H9 (cell line): Measurements from ENCODE around the gene OR51F1. TPM values are rescaled to one million over a fixed set of nuclear protein-coding genes. Genes with fewer than 3 reads are reported as not detected.

Experiments
- DNase-seq: peaks from one replicate; pipeline ENCODE4 v3.0.0-alpha.2; 2017
- H2AFZ ChIP-seq: one replicate; pipeline ENCODE4 v1.6.1; 2013; ENCODE audit warnings: mild to moderate bottlenecking, low read length, control low read depth, moderate library complexity
- H2AK5ac ChIP-seq: 2 replicates; pipeline ENCODE4 v1.6.1; 2013; ENCODE audit warnings: low read length, control low read depth, mixed read lengths; ENCODE audit not compliant: insufficient read length
- H2BK120ac ChIP-seq: one replicate; pipeline ENCODE4 v1.6.1; 2013; ENCODE audit warnings: low read depth, mild to moderate bottlenecking, low read length, control low read depth, inconsistent platforms; ENCODE audit not compliant: poor library complexity, severe bottlenecking
- H2BK12ac ChIP-seq: 2 replicates; pipeline ENCODE4 v1.6.1; 2013; ENCODE audit warnings: low read length, control low read depth, mixed read lengths, low read depth; ENCODE audit not compliant: insufficient read length
- H2BK15ac ChIP-seq: 2 replicates; pipeline ENCODE4 v1.6.1; 2013; ENCODE audit warnings: low read depth, low read length, control low read depth
- H2BK20ac ChIP-seq: one replicate; pipeline ENCODE4 v1.6.1; 2013; ENCODE audit warnings: low read depth, mild to moderate bottlenecking, low read length, control low read depth, inconsistent platforms; ENCODE audit not compliant: poor library complexity, severe bottlenecking
- H2BK5ac ChIP-seq: 2 replicates; pipeline ENCODE4 v1.6.1; 2013; ENCODE audit warnings: low read length, control low read depth, mixed read lengths; ENCODE audit not compliant: insufficient read length
- H3K14ac ChIP-seq: 2 replicates; pipeline ENCODE4 v1.6.1; 2013; ENCODE audit warnings: low read length, control low read depth; ENCODE audit not compliant: insufficient read depth
- H3K18ac ChIP-seq: 2 replicates; pipeline ENCODE4 v1.6.1; 2013; ENCODE audit warnings: low read depth, mild to moderate bottlenecking, mixed read lengths, low read length, control low read depth; ENCODE audit not compliant: insufficient read length
- H3K23ac ChIP-seq: 2 replicates; pipeline ENCODE4 v1.6.1; 2013; ENCODE audit warnings: low read length, control low read depth, mixed read lengths, low read depth; ENCODE audit not compliant: insufficient read length
- H3K23me2 ChIP-seq: 2 replicates; pipeline ENCODE4 v1.6.1; 2013; ENCODE audit warnings: low read depth, mild to moderate bottlenecking, mixed read lengths, low read length, control low read depth; ENCODE audit not compliant: insufficient read length, poor library complexity, severe bottlenecking
- H3K27ac ChIP-seq: 2 replicates; pipeline ENCODE4 v1.5.1; 2013; ENCODE audit warnings: low read length, control low read depth, mixed read lengths, low read depth; ENCODE audit not compliant: insufficient read length
- H3K27me3 ChIP-seq: 2 replicates; pipeline ENCODE4 v1.6.1; 2013; ENCODE audit warnings: low read length, control low read depth, inconsistent platforms; ENCODE audit not compliant: insufficient read depth
- H3K4ac ChIP-seq: 2 replicates; pipeline ENCODE4 v1.6.1; 2013; ENCODE audit warnings: low read depth, mild to moderate bottlenecking, control low read depth, inconsistent platforms, low read length, moderate library complexity
- H3K4me1 ChIP-seq: 2 replicates; pipeline ENCODE4 v1.6.1; 2013; ENCODE audit warnings: low read length, control low read depth, inconsistent platforms; ENCODE audit not compliant: insufficient read depth
- H3K4me2 ChIP-seq: 2 replicates; pipeline ENCODE4 v1.6.1; 2013; ENCODE audit warnings: low read length, control low read depth, mixed read lengths; ENCODE audit not compliant: insufficient read length, insufficient read depth
- H3K56ac ChIP-seq: 2 replicates; pipeline ENCODE4 v1.6.1; 2013; ENCODE audit warnings: low read depth, mild to moderate bottlenecking, mixed read lengths, low read length, control low read depth; ENCODE audit not compliant: insufficient read length
- H3K79me1 ChIP-seq: 2 replicates; pipeline ENCODE4 v1.6.1; 2013; ENCODE audit warnings: low read depth, mild to moderate bottlenecking, moderate library complexity, low read length, control low read depth, inconsistent platforms; ENCODE audit not compliant: insufficient read depth, poor library complexity, severe bottlenecking
- H3K79me2 ChIP-seq: 2 replicates; pipeline ENCODE4 v1.6.1; 2013; ENCODE audit warnings: low read length, control low read depth, inconsistent platforms; ENCODE audit not compliant: insufficient read depth
- H3K9ac ChIP-seq: 2 replicates; pipeline ENCODE4 v1.6.1; 2013; ENCODE audit warnings: low read length, control low read depth, mixed read lengths; ENCODE audit not compliant: insufficient read length; ENCODE audit errors: extremely low read depth
- H3K9me3 ChIP-seq: one replicate; pipeline ENCODE4 v1.6.1; 2013; ENCODE audit warnings: low read depth, low read length, inconsistent platforms; ENCODE audit not compliant: control insufficient read depth
- H3T11ph ChIP-seq: one replicate; pipeline ENCODE4 v1.6.1; 2013; ENCODE audit warnings: mild to moderate bottlenecking, low read length, control low read depth, inconsistent platforms
- H4K20me1 ChIP-seq: one replicate; pipeline ENCODE4 v1.6.1; 2013; ENCODE audit not compliant: control insufficient read depth, insufficient read length, insufficient read depth
- H4K5ac ChIP-seq: 2 replicates; pipeline ENCODE4 v1.6.1; 2013; ENCODE audit warnings: low read depth, mild to moderate bottlenecking, mixed read lengths, low read length, control low read depth; ENCODE audit not compliant: insufficient read length
- H4K8ac ChIP-seq: replicated peaks from 2 replicates; pipeline ENCODE4 v1.6.1; 2013; ENCODE audit warnings: low read length, control low read depth, mixed read lengths, low read depth; ENCODE audit not compliant: insufficient read length
- H4K91ac ChIP-seq: 2 replicates; pipeline ENCODE4 v1.6.1; 2013; ENCODE audit warnings: low read depth, mild to moderate bottlenecking, moderate library complexity, mixed read lengths, low read length, control low read depth; ENCODE audit not compliant: insufficient read length
- H3K27ac Mint-ChIP-seq, 3 experiments: 2 replicates in 2 of 3; 3 replicates in 1 of 3; pipeline ENCODE4 v1.8.0; 2020 to 2021; ENCODE audit warnings: mixed read lengths in 3 of 3, mild to moderate bottlenecking in 1 of 3, moderate library complexity in 1 of 3
- H3K27me3 Mint-ChIP-seq: 2 replicates; pipeline ENCODE4 v1.8.0; 2021; ENCODE audit warnings: low read depth, mild to moderate bottlenecking, moderate library complexity, mixed read lengths
- H3K36me3 Mint-ChIP-seq, 3 experiments: 2 replicates in 2 of 3; 3 replicates in 1 of 3; pipeline ENCODE4 v1.8.0; 2020 to 2021; ENCODE audit warnings: low read depth in 3 of 3, mixed read lengths in 3 of 3; ENCODE audit not compliant: insufficient read depth in 1 of 3
- H3K4me1 Mint-ChIP-seq, 2 experiments: 2 replicates each; pipeline ENCODE4 v1.8.0; 2020; ENCODE audit warnings: mixed read lengths in 2 of 2
- H3K4me3 Mint-ChIP-seq, 2 experiments: 2 replicates in 1 of 2; 3 replicates in 1 of 2; pipeline ENCODE4 v1.8.0; 2020 to 2021; ENCODE audit warnings: mild to moderate bottlenecking in 2 of 2, mixed read lengths in 2 of 2, moderate library complexity in 1 of 2
- H3K9me3 Mint-ChIP-seq, 2 experiments: 2 replicates in 1 of 2; 3 replicates in 1 of 2; pipeline ENCODE4 v1.8.0; 2020; ENCODE audit warnings: mild to moderate bottlenecking in 2 of 2, mixed read lengths in 2 of 2, moderate library complexity in 1 of 2
- WGBS: extraction: QIAGEN DNeasy Blood & Tissue Kit; methylation state at CpG from one replicate; pipeline ENCODE4 v1.1.7; 2013; ENCODE audit warnings: missing lambda C conversion rate, low lambda C conversion rate, mixed read lengths; ENCODE audit not compliant: insufficient read length; ENCODE audit errors: extremely low coverage; 5-methylcytosine and 5-hydroxymethylcytosine counted together
- total RNA-seq: library from RNA; stranded (reverse); gene quantifications from 2 replicates; pipeline ENCODE4 v1.2.1, GENCODE V29; 2021
- TF ChIP-seq, protein P1 (sequence below): fragments of 200-600 bp; sonication (generic); conservative IDR thresholded peaks from 3 replicates; pipeline ENCODE4 v1.8.0; 2021; ENCODE audit warnings: antibody characterized with exemption, mild to moderate bottlenecking

The OR51F1 gene
- total RNA-seq, 1 experiment from 2014 or later, result not detected

DNA sequence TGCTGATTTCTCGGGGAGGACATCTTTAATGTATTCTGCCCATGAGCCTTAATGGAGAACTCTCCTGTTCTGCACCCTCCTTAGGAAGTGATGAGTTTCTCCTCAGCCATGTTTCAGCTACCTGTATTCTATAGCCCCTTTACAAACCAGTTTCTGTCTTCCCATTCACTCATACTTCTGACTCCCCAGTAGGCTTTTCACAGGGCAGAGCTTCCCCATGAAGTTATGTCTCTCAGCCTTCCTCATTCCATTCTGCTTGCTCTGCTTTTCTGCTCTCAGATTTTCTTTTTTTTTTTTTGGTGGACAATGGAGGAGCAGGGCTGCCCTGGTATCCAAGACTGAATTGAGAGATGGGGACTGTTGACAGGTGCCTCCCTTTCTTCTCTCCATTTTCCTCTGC, 38.7 kb upstream of the OR51F1 start:
- no peaks in the 10 kb centered on the region for H3K23me2 ChIP-seq
- H2AK5ac ChIP-seq, result no peak overlapping the region
- H3K4me3 Mint-ChIP-seq, result no peak overlapping the region
- no peak overlapping the region for H2BK20ac ChIP-seq
- no CpG with 5 or more reads among the region's 1 CpG for WGBS
- no peak for DNase-seq
- H3K4me1 ChIP-seq, result no peaks in the 10 kb centered on the region
- H3K79me1 ChIP-seq, result no peaks in the 10 kb centered on the region
- no peak overlapping the region for H3K56ac ChIP-seq
- no peak overlapping the region for H2BK12ac ChIP-seq
- H4K20me1 ChIP-seq, result no peaks in the 10 kb centered on the region
- H3K4ac ChIP-seq, result no peak overlapping the region
- H3T11ph ChIP-seq, result no peak overlapping the region
- no peak overlapping the region for H3K14ac ChIP-seq
- no peak overlapping the region for H4K8ac ChIP-seq
- no peaks in the 10 kb centered on the region for H3K27me3 Mint-ChIP-seq
- no peak overlapping the region for H3K27ac Mint-ChIP-seq
- no peak overlapping the region for H3K23ac ChIP-seq
- H3K9me3 ChIP-seq, result no peaks in the 10 kb centered on the region
- H2BK120ac ChIP-seq, result no peak overlapping the region
- H3K18ac ChIP-seq, result no peak overlapping the region
- H4K91ac ChIP-seq, result no peak overlapping the region
- H4K5ac ChIP-seq, result no peak overlapping the region
- peaks cover 5 to 6% of the 10 kb centered on the region in 2 experiments; a peak in 1 of 4 replicates for H3K4me1 Mint-ChIP-seq
- no peak overlapping the region for H3K4me2 ChIP-seq
- no peaks in the 10 kb centered on the region for H3K27me3 ChIP-seq
- H3K79me2 ChIP-seq, result no peaks in the 10 kb centered on the region
- no peak overlapping the region for H2AFZ ChIP-seq
- no peak overlapping the region for H3K9ac ChIP-seq
- no peak overlapping the region for H2BK15ac ChIP-seq
- TF ChIP-seq, protein P1, sequence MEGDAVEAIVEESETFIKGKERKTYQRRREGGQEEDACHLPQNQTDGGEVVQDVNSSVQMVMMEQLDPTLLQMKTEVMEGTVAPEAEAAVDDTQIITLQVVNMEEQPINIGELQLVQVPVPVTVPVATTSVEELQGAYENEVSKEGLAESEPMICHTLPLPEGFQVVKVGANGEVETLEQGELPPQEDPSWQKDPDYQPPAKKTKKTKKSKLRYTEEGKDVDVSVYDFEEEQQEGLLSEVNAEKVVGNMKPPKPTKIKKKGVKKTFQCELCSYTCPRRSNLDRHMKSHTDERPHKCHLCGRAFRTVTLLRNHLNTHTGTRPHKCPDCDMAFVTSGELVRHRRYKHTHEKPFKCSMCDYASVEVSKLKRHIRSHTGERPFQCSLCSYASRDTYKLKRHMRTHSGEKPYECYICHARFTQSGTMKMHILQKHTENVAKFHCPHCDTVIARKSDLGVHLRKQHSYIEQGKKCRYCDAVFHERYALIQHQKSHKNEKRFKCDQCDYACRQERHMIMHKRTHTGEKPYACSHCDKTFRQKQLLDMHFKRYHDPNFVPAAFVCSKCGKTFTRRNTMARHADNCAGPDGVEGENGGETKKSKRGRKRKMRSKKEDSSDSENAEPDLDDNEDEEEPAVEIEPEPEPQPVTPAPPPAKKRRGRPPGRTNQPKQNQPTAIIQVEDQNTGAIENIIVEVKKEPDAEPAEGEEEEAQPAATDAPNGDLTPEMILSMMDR, result no peak
- H2BK5ac ChIP-seq, result no peak overlapping the region
- H3K9me3 Mint-ChIP-seq, result no peaks in the 10 kb centered on the region
- no peak overlapping the region for H3K27ac ChIP-seq
- no peaks in the 10 kb centered on the region for H3K36me3 Mint-ChIP-seq
